GM12878 (cell line): ENCODE data around the gene PRMT7. TPM values are rescaled to one million over a fixed set of nuclear protein-coding genes. Genes with fewer than 3 reads are reported as not detected.

ENCODE experiments used
- ATAC-seq: fragments of 200-7000 bp; cut with Tn5 transposase; 3 replicates; pipeline ENCODE4 v1.9.1; 2020; ENCODE audit warnings: mild to moderate bottlenecking, moderate library complexity
- BruUV-seq: library from RNA; stranded (reverse); fragments of 400-500 nt; replicated peaks from 2 replicates; lab custom pipeline; 2021; lab: Mats Ljungman, UMichigan
- CTCF ChIA-PET: fragments of 300-600 bp; sonication (Branson Sonifier 250); formaldehyde crosslinking; extraction: SDS; loops from one replicate; lab custom pipeline; 2021; ENCODE audit warnings: inconsistent platforms; lab: Yijun Ruan, JAX
- POLR2A ChIA-PET: fragments of 350-600 bp; formaldehyde crosslinking; extraction: SDS; loops from one replicate; lab custom pipeline; 2021; ENCODE audit warnings: inconsistent platforms; lab: Charles Lee
- RAD21 ChIA-PET: fragments of 300-600 bp; sonication (Branson Sonifier 250); formaldehyde crosslinking; loops from one replicate; lab custom pipeline; 2023; ENCODE audit warnings: antibody characterized with exemption; ENCODE audit not compliant: unreplicated experiment; lab: Charles Lee
- SMC1A ChIA-PET: fragments of 300-600 bp; sonication (Branson Sonifier 250); formaldehyde crosslinking; loops from one replicate; lab custom pipeline; 2023; ENCODE audit not compliant: unreplicated experiment, uncharacterized antibody; lab: Charles Lee
- DNase-seq: peaks from one replicate; pipeline ENCODE4 v3.0.0-alpha.2; 2011; ENCODE audit warnings: low read depth, low spot score
- FAIRE-seq: peaks from 3 replicates; lab custom pipeline; 2011; peaks lifted over from hg19 to GRCh38; lab: Jason Lieb, UNC
- H2AFZ ChIP-seq: 2 replicates; pipeline ENCODE4 v1.6.0; 2011; ENCODE audit warnings: low read depth, low read length, control low read depth; ENCODE audit not compliant: control insufficient read depth
- H3K27ac ChIP-seq: 2 replicates; pipeline ENCODE4 v1.5.1; 2011; ENCODE audit warnings: control low read depth; ENCODE audit not compliant: control insufficient read depth, insufficient read depth
- H3K27me3 ChIP-seq, 2 experiments: replicated peaks in 1 of 2; 2 replicates each; pipeline versions ENCODE4 v1.6.0 to v1.6.1; 2011; ENCODE audit warnings: low read length in 1 of 2; ENCODE audit not compliant: control insufficient read depth in 2 of 2, insufficient read depth in 2 of 2
- H3K36me3 ChIP-seq, 2 experiments: 2 replicates each; pipeline ENCODE4 v1.5.1; 2011; ENCODE audit warnings: low read length in 1 of 2; ENCODE audit not compliant: control insufficient read depth in 2 of 2, insufficient read depth in 2 of 2
- H3K4me1 ChIP-seq: 2 replicates; pipeline ENCODE4 v1.6.1; 2011; ENCODE audit warnings: mild to moderate bottlenecking, low read length, moderate library complexity, mixed read lengths; ENCODE audit not compliant: control insufficient read depth, insufficient read depth
- H3K4me2 ChIP-seq: 2 replicates; pipeline ENCODE4 v1.6.0; 2011; ENCODE audit warnings: control low read depth; ENCODE audit not compliant: control insufficient read depth, insufficient read depth
- H3K4me3 ChIP-seq: fragments of 200-600 bp; sonication (generic); 2 replicates; pipeline ENCODE4 v1.5.1; 2016
- H3K79me2 ChIP-seq: 2 replicates; pipeline ENCODE4 v1.6.0; 2011; ENCODE audit warnings: low read length; ENCODE audit not compliant: control insufficient read depth, insufficient read depth
- H3K9ac ChIP-seq: 2 replicates; pipeline ENCODE4 v1.8.0; 2011; ENCODE audit warnings: low read length, control low read depth, mixed read lengths; ENCODE audit not compliant: control insufficient read depth, insufficient read depth
- H3K9me3 ChIP-seq: replicated peaks from 3 replicates; pipeline ENCODE4 v1.5.1; 2011; ENCODE audit warnings: mild to moderate bottlenecking, low read length; ENCODE audit not compliant: control insufficient read depth, insufficient read depth
- H4K20me1 ChIP-seq: 2 replicates; pipeline ENCODE4 v1.6.0; 2011; ENCODE audit not compliant: control insufficient read depth, insufficient read depth
- BCL3 ChIP-seq: IDR thresholded peaks from 2 replicates; pipeline ENCODE4 v1.6.1; 2011; ENCODE audit warnings: borderline replicate concordance, low read depth, mild to moderate bottlenecking, moderate library complexity, low read length; ENCODE audit not compliant: insufficient read depth, poor library complexity, severe bottlenecking
- E4F1 ChIP-seq: fragments of 450-650 bp; IDR thresholded peaks from 2 replicates; pipeline ENCODE4 v1.6.1; 2018; ENCODE audit warnings: borderline replicate concordance, mild to moderate bottlenecking; ENCODE audit not compliant: partially characterized antibody
- EED ChIP-seq: sonication (generic); IDR thresholded peaks from 2 replicates; pipeline ENCODE4 v1.6.1; 2016; ENCODE audit warnings: antibody characterized with exemption, low read depth
- MEF2B ChIP-seq: fragments of 450-650 bp; IDR thresholded peaks from 2 replicates; pipeline ENCODE4 v1.6.1; 2018; ENCODE audit warnings: mild to moderate bottlenecking, moderate library complexity; ENCODE audit not compliant: partially characterized antibody, poor library complexity, severe bottlenecking
- MTA3 ChIP-seq: IDR thresholded peaks from 2 replicates; pipeline ENCODE4 v1.6.1; 2012; ENCODE audit warnings: low read length, inconsistent platforms, borderline replicate concordance
- PBX3 ChIP-seq: IDR thresholded peaks from 2 replicates; pipeline ENCODE4 v1.6.1; 2011; ENCODE audit warnings: mild to moderate bottlenecking, low read depth, low read length, moderate library complexity; ENCODE audit not compliant: insufficient replicate concordance
- SMC3 ChIP-seq: IDR thresholded peaks from 2 replicates; pipeline ENCODE4 v1.6.1; 2011; ENCODE audit warnings: low read length, improper control_type of control experiment, borderline replicate concordance
- TARDBP ChIP-seq: IDR thresholded peaks from 2 replicates; pipeline ENCODE4 v1.6.1; 2016; ENCODE audit warnings: borderline replicate concordance
- TBL1XR1 ChIP-seq: IDR thresholded peaks from 2 replicates; pipeline ENCODE4 v1.6.1; 2012; ENCODE audit warnings: low read depth, low read length, improper control_type of control experiment
- WGBS: methylation state at CpG from one replicate; pipeline ENCODE4 v1.1.6; 2016; ENCODE audit warnings: low lambda C conversion rate; ENCODE audit not compliant: insufficient replicate concordance, insufficient coverage; ENCODE audit errors: missing lambda C conversion rate; 5-methylcytosine and 5-hydroxymethylcytosine counted together
- in situ Hi-C: fragments of 300-500 bp; cut with MboI; formaldehyde crosslinking; loops from 9 replicates; pipeline ENCODE4 v1.14.3; 2018; ENCODE audit warnings: mixed read lengths
- intact Hi-C: fragments of 100-400 bp; cut with micrococcal nuclease; formaldehyde crosslinking; loops from one replicate; pipeline ENCODE4 v1.14.2; 2022; ENCODE audit not compliant: unreplicated experiment
- polyA plus RNA-seq, 11 experiments: library from polyadenylated mRNA; depleted of rRNA in 4 of 11; unstranded in 6 of 11; stranded (reverse) in 5 of 11; fragments of >200 nt; fragmentation: Nextera tagmentation in 4 of 11; fragmentation: Illumina TruSeq in 1 of 11; extraction: Ambion mirVana in 4 of 11; extraction: Trizol in 1 of 11; gene quantifications; 1 replicate in 1 of 11; 2 replicates in 10 of 11; pipeline versions ENCODE4 v1.2.1 to v1.2.3, GENCODE V29; 2011 to 2016; ENCODE audit warnings: inconsistent platforms in 2 of 11, missing spikeins in 2 of 11, low read depth in 1 of 11
- total RNA-seq, 4 experiments: library from RNA; depleted of rRNA in 3 of 4; stranded (reverse); fragments of >200 nt in 3 of 4; fragmentation: Illumina TruSeq in 1 of 4; extraction: Trizol in 1 of 4; gene quantifications; 2 replicates each; pipeline versions ENCODE4 v1.2.1 to v1.2.3, GENCODE V29; 2013 to 2021

PRMT7 gene
- total and polyA plus RNA-seq, 10 of the 15 experiments (the other 5 are each of a cell fraction or from before 2014, with no cell fraction given): 5.1 to 56.1 (median 42.0) TPM

- DNase-seq (no peak), FAIRE-seq (no peak)
- intact Hi-C loops: no loop called here
- no peak overlapping the region for H3K4me2 ChIP-seq
- in situ Hi-C loops: no loop called here
- TF ChIP-seq MEF2B (no peak), TARDBP (no peak), SMC3 (no peak), TBL1XR1 (no peak)
- TF ChIP-seq, all 136 proteins: peak for 0
- Histone ChIP-seq H4K20me1 (no peaks in the 10 kb centered on the region), H3K27ac (no peak overlapping the region), H3K9ac (no peak overlapping the region), H3K4me1 (peaks cover 10% of the 10 kb centered on the region), H3K9me3 (no peaks in the 10 kb centered on the region), H2AFZ (no peak overlapping the region), H3K27me3 (no peaks in the 10 kb centered on the region; a peak in 2 of 4 replicates), H3K4me3 (no peak overlapping the region), H3K79me2 (no peaks in the 10 kb centered on the region), H3K36me3 (no peaks in the 10 kb centered on the region)
- ChIA-PET CTCF (interaction anchor here (5.6 kb wide), 1 partner anchor 11 kb away, joined by 77 read pairs; no protein-coding TSS in a partner anchor), SMC1A (no interaction called here), RAD21 (no interaction called here), POLR2A (no interaction called here)
- WGBS: 65% methylated on average over 5 of the region's 5 CpGs
- ATAC-seq: no peak
- no TSS peak for BruUV-seq
Measured at GRCh38 chr16:68380348-68380670, 69.5 kb downstream of the PRMT7 start.

DNA sequence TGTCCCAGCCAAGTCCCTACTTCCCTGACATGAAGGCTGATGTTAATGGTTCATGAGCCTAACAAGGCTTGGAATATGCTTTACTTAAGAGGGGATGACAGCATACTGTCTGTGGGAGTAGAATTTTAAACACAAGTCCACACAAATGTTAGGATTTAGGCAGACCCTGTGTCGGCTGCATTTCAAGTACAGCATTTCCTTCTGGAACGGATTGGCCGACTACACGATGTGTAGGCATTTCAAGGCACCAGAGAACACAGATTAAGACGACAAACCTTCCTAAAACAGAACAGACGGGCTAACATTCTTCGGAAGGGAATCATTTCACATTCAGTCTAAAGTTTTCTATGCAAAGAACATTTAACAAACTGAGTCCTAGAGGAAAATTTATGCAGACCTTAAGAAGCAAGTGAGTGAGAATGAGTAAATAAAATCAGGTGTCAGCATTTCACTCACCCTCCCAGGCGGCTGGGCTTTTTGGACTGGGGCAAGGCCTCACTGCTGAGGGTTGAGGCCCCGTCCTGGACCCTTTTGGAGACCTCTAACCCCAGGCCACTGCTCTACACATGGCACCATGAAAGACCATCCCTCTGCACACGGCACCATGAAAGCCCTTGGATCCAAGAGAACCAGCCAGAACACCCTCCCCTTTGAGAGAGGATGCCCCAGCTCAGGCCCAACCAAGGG, 70.0 kb downstream of the PRMT7 start:
- no peak for ATAC-seq
- POLR2A ChIA-PET: no interaction called here
- no peak for TF ChIP-seq EED
- no peak for TF ChIP-seq BCL3
- TF ChIP-seq PBX3: no peak
- TF ChIP-seq MTA3: no peak
- no peak for TF ChIP-seq E4F1

More for the DNA sequence above, 70.0 kb downstream of the PRMT7 start:
- SMC1A ChIA-PET: no interaction called here
- no TSS peak for BruUV-seq
- RAD21 ChIA-PET: no interaction called here
- Histone ChIP-seq H3K4me1 (peaks cover 10% of the 10 kb centered on the region), H3K27me3 (no peaks in the 10 kb centered on the region; a peak in 1 of 4 replicates), H3K9me3 (no peaks in the 10 kb centered on the region), H2AFZ (no peak overlapping the region), H3K79me2 (no peaks in the 10 kb centered on the region), H3K4me3 (no peak overlapping the region), H4K20me1 (no peaks in the 10 kb centered on the region), H3K27ac (no peak overlapping the region), H3K9ac (no peak overlapping the region), H3K36me3 (no peaks in the 10 kb centered on the region), H3K4me2 (no peak overlapping the region)
- in situ Hi-C loops (no loop called here), intact Hi-C loops (no loop called here)
- 82% methylated on average over 10 of the region's 10 CpGs for WGBS
- DNase-seq: no peak
- CTCF ChIA-PET: interaction anchor here (0.9 to 5.6 kb wide), 5 partner anchors 11 to 140 kb away, joined by 3 to 77 read pairs (median 4); no protein-coding TSS in a partner anchor
- FAIRE-seq: no peak
